ENCODE data around the gene PCGF5. TPM values are rescaled to one million over a fixed set of nuclear protein-coding genes. Genes with fewer than 3 reads are reported as not detected.

Gene PCGF5
- total and polyA plus RNA-seq, 9 of the 15 experiments (the other 6 are each of a cell fraction or from before 2014, with no cell fraction given): 10.9 to 40.0 (median 20.3) TPM

GRCh38 chr10:91229683-91230082, 9.2 kb downstream of the PCGF5 start:
- H3K27me3 ChIP-seq (ENCODE audit: control insufficient read depth in 2 of 2, insufficient read depth in 2 of 2, low read length in 2 of 2): no peaks in the 10 kb centered on the region
- no peak overlapping the region for H3K4me3 ChIP-seq
- H3K27ac ChIP-seq (ENCODE audit: extremely low read depth, low read depth, low read length): no peak overlapping the region
- peaks cover 22% of the 10 kb centered on the region; the same call in 2 of the 3 replicates for H3K79me2 ChIP-seq (ENCODE audit: control insufficient read depth, insufficient read depth, low read length)
- ATAC-seq (no peak), DNase-seq (ENCODE audit: extremely low read depth in 1 of 4, low spot score in 3 of 4) (no peak), FAIRE-seq (no peak)
- H3K9me3 ChIP-seq (replicated peaks; ENCODE audit: control insufficient read depth, insufficient read depth, low read depth, low read length): no peaks in the 10 kb centered on the region
- no peak overlapping the region for H3K4me2 ChIP-seq (ENCODE audit: insufficient read depth, low read length)
- WGBS (ENCODE audit: insufficient coverage, low coverage, missing lambda C conversion rate): 0% methylated on average over 1 of the region's 1 CpG
- POLR2A ChIA-PET: no interaction called here
- no peaks in the 10 kb centered on the region for H3K9me1 ChIP-seq (ENCODE audit: control insufficient read depth, insufficient read depth, low read length)
- H3K9ac ChIP-seq (ENCODE audit: insufficient read depth in 1 of 2, low read depth in 2 of 2, low read length in 2 of 2): no peak overlapping the region
- in situ Hi-C loops (cut with MboI) (no loop called here), intact Hi-C loops (cut with micrococcal nuclease) (no loop called here)
- peaks cover 11% of the 10 kb centered on the region for H3K36me3 ChIP-seq (ENCODE audit: control insufficient read depth, insufficient read depth, low read length)
- CTCF ChIA-PET (ENCODE audit: low intra/inter-chr PET ratio): no interaction called here
- H4K20me1 ChIP-seq (replicated peaks; ENCODE audit: control insufficient read depth, insufficient read depth, low read length): no peaks in the 10 kb centered on the region
- BruUV-seq (replicated peaks): no TSS peak
- no peaks in the 10 kb centered on the region for H3K4me1 ChIP-seq (replicated peaks in 1 of 2; ENCODE audit: control insufficient read depth in 2 of 2, insufficient read depth in 2 of 2, low read length in 2 of 2)
- TF ChIP-seq GTF3C2 (IDR thresholded peaks at IDR 0.05; ENCODE audit: borderline replicate concordance, extremely low read depth, insufficient read length) (no peak), ZBTB49 (CRISPR knock-in tag; IDR thresholded peaks at IDR 0.05; ENCODE audit: borderline replicate concordance) (no peak), SMAD3 (CRISPR knock-in tag; conservative IDR thresholded peaks at IDR 0.05) (no peak)
- H2AFZ ChIP-seq (ENCODE audit: low read depth, low read length): no peak overlapping the region
